ENCODE data around the gene NUDT16L1.

The NUDT16L1 gene

DNA sequence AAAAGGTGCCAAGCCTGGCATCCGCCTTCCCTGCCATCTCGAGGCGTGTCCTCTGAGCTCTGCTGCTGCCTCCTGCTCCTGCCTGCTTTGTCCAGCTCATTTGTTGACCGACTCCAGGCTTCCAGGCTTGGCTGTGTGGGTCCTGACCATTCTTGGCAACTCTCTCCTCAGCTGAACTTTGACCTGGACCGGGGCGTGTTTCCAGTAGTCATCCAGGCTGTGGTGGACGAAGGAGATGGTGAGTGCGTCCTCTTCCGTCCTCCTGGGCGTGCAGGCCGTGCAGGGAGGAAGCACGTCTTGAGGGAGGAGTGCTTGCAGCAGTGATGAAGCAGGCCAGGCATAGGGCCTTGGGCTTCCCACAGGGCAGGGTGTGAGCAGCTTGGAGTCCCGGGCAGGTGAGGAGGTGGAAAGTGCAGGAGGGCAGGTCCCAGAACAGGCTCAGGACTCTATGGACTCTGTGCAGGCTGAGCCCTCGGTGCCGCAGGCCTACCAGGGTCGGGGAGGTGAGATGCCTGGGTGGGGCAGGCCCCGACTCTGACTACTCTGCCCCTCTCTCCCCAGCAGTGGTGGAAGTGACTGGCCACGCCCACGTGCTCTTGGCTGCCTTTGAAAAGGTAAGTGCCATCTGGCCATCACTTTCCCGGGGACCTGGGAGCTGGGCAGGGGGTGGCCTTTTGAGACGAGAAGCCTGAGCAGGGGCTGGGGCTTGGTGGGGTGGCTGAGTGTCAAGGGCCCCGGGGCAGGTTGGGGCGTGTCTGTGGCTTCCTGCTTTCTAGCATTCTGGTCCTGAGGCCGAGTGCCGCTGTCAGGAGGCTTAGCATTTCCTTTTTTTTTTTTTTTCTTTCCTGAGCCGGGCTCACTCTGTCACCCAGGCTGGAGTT, 28.6 kb upstream of the NUDT16L1 start:
- DNase-seq = peak; percentile 45

GRCh38 chr16:4666537-4667202, 26.7 kb upstream of the NUDT16L1 start:
- no peak for DNase-seq

GRCh38 chr16:4667203-4667963, 26.0 kb upstream of the NUDT16L1 start:
- DNase-seq = no peak

DNA sequence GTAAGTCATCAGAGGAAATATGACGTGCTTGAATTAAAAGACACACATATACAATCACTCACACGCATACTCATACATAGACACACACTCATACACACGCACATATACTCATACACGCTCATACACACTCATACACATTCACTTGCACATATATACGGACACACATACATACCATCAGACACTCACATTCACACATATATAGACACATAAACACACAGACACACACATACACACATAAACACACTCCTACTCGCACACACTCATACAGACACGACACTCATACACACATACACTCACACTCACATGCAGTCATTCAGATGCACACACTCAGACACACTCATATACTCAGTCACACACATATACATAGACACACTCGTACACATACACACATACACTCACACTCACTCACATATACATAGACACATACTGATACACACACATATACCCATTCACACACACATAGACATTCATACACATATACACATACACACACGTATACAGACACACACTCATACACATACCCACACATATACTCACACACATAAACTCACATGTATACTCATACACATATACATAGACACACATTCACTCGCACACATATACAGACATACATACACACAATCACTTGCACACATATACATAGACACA, 24.9 kb upstream of the NUDT16L1 start:
- no peak for DNase-seq

DNA sequence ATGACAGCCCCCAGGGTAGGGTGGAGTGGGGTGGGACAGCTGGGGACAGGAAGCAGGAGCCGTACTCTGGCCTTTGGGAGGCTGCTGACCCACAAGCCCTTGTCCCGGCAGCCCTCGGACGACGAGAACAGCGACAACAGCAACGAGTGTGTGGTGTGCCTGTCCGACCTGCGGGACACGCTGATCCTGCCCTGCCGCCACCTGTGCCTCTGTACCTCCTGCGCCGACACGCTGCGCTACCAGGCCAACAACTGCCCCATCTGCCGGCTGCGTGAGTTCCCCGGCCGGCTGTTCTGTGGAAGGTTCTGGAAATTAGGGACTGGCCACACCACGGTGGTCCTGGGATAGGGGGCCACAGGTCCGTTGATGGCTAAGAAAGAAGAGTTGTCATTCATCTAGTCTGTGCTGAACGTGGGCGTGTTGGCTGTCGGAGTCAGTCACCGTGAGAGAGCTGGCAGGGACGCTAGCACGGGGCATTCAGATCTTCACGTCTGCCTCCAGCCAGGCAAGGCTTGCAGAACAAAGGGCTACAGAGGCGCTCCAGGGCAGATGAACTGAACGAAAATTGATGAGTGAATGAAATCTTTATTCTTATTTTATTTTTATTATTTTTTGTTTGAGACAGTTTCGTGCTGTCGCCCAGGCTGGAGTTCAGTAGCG, 19.8 kb upstream of the NUDT16L1 start:
- no peak for DNase-seq

DNA sequence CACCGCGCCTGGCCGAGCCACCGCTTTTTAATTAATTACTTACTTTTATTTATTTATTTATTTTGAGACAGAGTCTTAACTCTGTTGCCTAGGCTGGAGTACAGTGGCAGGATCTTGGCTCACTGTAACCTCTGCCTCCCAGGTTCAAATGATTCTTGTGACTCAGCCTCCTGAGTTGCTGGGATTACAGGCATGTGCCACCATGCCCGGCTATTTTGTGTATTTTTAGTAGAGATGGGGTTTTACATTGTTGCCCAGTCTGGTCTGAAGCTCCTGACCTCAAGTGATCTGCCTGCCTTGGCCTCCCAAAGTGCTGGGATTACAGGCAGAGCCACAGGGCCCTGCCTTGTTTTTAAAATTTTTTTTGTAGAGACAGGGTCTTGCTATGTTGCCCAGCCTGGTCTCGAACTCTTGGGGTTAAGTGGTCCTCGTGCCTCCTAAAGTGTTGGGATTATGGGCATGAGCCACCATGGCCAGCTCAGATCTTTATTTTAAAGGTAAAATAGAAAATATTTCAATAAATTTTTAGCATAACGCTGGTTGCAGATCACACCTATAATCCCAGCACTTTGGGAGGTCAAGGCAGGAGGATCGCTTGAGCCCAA, 18.3 kb upstream of the NUDT16L1 start:
- no peak for DNase-seq

DNA sequence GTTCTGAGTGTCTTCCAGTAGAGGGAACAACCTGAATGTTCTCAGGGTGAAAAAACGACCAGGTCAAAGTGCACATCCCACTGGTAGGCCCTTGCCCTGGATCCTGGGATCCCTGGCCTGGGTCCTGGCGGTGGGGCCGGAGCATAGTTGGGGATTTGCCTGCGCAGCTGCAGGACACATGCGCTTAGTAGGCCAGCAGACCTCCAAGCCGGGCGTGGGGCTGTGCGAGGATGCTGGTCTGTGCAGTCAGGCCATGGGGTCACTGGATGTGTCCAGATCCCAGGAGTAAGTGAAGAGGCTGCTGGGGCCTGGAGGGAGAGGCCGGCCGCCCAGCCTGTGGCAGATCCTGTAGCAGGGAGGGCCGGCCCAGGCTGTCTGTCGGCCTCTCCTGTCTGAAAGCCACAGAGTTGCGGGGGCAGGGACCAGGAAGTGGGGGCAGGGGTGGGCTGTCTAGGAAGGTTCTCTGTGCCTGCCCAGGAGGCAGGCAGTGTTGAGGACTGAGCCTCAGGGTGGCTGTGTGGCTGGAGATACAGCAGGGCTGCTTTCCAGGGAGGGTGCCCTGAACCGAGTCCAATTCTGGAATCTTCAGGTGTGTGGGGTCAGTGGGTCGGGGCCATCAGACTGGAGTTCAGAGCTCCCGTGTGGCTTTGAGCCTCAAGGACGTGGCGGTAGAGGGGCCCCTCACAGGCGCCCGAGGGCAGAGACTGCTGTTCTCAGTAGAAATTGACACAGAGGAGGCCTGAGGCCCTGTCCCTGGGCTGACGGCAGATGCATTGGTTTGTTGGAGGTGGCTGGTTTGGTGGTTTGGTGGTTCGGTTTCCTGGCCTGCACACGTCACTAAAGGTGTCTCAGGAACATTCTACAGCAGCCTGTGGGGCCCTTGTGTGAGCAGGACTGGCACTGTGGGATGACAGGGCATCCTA, 17.2 kb upstream of the NUDT16L1 start:
- peak; percentile 65 for DNase-seq

- no peak for DNase-seq
Measured at GRCh38 chr16:4676831-4677230, 16.5 kb upstream of the NUDT16L1 start.

GRCh38 chr16:4677390-4677789, 16.0 kb upstream of the NUDT16L1 start:
- no peak for DNase-seq

DNA sequence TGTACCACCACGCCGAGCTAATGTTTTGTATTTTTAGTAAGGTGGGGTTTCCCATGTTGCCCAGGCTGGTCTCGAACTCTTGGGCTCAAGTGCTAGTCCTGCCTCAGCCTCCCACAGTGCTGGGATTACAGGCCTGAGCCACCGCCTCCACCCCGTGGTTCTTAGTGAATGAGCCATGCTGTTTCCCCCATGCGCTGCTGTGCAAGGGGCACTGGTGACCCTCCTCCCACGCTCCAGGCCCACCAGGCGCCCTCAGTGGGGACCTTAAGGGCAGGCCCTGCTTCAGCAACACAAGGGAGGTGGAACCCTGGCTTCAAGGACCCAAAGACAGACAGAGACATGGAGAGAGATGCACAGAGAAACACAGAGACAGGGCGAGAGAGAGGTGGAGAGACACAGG, 15.4 kb upstream of the NUDT16L1 start:
- DNase-seq = no peak

DNA sequence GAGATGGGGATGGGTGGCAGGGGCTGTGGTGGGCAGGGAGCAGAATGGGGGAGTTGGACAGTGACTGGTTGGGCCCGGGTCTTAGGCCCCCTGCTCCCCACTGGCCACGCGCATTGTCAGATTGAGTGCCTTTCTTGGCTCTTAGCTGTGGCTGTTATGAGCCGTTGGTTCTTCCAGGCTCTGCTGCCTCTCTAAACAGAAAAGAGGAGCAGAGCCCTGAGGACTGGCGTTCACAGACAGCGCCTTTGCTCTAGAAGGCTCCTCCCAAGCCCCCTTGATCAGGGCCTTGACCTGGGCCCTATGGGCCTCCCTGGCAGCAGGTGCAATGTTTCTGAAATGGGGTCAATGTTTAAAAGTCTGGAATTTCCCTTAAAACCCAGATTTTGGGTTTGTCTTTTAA, 14.8 kb upstream of the NUDT16L1 start:
- no peak for DNase-seq

GRCh38 chr16:4679156-4679849, 14.1 kb upstream of the NUDT16L1 start:
- no peak for DNase-seq

- no peak for DNase-seq
Measured at GRCh38 chr16:4679850-4680636, 13.3 kb upstream of the NUDT16L1 start.

DNA sequence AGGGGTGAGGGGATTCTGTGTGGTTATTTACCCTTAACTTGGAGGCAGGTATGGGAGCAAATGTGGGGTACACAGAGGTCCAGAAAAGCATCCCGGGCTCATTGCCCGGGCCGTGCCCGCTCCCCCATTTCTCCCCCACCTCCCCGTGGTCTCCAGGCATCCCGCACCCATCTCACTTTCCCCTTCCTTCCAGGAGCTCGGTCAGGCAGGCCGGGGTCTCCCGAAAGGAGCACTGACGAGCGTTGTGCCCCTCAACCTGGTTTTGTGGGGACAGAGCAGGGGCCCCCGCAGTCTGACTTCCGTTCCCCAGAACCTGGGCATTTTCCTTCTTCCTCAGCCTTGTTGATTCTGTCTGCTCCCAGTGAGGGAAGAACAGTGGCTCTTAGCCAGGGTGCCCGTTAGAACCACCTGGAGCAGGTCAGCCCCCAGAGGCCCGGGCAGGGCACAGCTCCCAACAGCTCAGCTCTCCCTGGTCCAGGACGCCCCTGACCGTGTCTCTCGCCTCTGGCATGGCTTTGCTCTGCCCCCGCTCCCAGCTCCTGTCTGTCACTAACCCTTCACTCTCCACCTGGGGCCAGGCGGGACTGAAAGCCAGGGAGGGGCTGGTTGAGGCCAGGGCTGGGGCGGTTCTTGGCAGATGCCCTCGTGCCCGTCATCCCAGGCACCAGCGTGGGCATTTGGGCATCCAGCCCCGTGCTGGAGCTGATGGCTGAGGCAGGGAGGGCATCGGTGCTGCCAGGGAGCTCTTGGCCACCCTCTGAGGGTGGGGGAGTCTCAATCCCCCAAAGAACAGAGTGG, 12.5 kb upstream of the NUDT16L1 start:
- no peak for DNase-seq

DNA sequence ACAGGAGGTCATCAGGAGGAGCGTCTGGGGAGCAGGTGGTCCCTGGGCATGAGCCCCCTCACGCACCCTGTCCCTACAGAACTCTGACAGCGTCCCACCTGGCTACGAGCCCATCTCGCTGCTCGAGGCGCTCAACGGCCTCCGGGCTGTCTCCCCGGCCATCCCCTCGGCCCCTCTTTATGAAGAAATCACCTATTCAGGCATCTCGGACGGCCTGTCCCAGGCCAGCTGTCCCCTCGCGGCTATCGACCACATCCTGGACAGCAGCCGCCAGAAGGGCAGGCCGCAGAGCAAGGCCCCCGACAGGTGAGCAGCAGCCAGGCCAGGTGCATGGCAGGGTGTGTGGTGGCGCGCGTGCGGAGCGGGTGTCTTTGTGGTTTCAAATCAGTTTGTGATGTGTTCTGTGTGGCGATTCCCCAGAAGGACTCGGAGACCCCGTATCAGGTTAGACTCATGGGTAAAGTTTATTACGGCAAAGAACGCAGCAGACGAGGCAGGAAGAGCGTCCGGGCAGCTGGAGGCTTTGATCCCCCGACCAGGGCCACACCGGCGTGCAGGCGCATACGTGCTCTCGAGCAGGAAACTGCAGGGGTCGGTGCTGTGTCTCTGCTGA, 11.8 kb upstream of the NUDT16L1 start:
- no peak for DNase-seq

DNA sequence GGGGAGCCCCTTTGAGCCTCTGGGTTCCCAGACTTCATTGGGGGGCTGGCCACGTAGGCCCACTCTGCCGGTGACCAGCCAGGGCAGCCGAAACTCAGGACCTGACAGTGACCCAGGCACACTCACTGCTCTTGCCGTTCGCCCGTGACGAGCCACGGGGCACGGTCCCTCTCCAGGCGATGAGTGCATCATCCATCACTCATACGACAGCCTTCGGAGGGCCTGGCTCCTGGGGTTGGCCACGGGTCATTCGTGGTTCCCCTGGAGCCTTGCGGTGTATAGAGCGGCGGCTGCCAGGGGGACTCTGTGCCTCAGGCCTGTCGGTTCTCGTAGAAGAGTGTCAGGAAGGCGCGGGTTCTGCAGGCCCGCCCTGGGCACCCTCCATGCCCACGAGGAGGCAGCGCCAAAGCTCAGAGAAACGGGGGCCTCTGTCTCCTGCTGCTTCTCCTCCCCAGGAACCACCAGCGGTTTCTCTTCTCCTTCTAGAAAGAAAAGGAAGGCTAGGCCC, 11.2 kb upstream of the NUDT16L1 start:
- DNase-seq = no peak

DNA sequence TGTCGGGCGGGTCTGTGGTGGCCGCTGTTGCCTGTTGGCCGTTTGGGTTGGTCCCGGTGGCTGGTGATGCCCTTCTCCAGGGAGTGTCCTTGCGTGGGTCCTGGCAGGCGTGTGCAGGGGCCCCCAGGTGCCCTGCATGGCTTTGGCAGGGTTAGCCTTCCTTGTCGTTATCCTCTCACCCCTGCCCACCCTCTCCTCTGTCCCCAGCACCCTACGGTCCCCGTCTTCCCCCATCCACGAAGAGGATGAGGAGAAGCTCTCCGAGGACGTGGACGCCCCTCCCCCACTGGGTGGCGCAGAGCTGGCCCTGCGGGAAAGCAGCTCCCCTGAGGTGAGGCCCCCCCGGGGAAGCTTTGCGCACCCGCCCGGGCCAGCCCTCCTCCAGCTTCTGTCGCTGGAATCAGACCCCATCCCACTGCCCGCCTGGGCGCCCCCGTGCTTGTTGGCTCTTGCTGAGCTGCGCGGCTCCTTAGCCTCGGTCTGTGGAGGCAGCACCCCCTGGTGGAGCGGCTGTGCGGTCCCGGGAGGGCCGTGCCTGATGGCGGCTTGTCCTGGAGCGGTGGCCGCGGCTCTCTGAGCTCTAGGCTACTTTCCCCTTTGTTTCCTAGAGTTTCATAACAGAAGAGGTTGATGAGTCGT, 10.6 kb upstream of the NUDT16L1 start:
- DNase-seq = peak; percentile 41
